ENCODE results near the gene NEO1. TPM values are rescaled to one million over a fixed set of nuclear protein-coding genes. Genes with fewer than 3 reads are reported as not detected.

The NEO1 gene
- total RNA-seq, 2 donors from 2014 or later, result 7.0 to 8.1 TPM

DNA sequence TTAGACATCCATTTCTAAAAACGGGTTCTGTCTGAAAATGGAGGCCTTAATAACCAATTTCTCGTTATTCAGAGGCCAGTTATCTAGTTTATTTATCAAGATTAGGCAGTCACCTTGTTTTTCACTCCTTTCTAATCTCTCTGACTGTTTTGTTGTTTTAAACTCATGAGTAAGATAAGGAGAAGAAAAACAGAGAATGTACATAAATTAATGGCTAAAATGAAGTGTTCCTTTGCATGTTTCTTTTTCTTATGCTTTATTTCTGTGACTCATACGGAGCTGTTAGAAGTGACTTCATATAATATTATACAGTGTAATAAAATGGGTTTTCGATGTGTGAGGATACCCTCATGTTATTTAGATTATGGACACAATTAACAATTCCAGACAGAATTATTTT, 22.0 kb downstream of the NEO1 start:
- ATAC-seq (replicated peaks in 1 of 2) (no peak), DNase-seq (no peak)
- Mint-ChIP-seq H3K27me3 (ENCODE audit: low read depth) (peaks cover 5% of the 10 kb centered on the region), H3K36me3 (ENCODE audit: insufficient read depth in 2 of 2) (no peaks in the 10 kb centered on the region), H3K4me3 (no peak overlapping the region), H3K27ac (no peak overlapping the region), H3K4me1 (ENCODE audit: low read depth) (peaks cover 5% of the 10 kb centered on the region), H3K9me3 (no peaks in the 10 kb centered on the region)

DNA sequence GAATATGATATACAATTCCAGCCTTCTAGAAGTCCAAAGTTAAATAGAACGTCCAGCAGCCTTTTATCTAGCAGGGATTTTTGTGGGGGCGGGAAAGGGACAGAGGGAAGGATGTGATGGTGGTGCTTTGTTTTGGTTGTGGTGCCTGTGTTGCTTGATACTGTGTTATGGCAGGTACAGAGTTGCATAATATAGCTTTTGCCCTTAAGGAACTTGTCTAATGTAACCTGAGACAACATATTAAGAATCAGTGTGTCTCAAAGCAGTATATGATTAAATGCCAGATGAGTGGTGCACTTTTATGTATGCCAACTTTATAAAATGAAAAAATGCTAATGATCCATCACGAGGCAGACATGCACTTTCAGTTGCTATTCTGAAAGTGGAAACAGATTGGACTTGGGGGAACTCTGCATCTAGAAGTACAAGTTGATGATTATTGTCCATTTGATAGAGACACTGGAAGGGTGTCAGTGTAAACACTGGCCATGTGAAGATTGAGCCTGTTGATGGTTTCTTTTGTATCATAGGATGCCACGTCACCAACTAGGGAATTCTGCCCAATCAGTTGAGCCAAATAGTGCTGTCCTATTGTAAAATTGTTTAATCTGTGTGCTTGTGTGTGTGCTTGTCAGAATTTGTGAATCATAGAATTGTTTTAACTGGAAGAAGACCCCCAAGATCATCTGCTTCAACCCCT, 23.0 kb downstream of the NEO1 start:
- no peak for DNase-seq
- Mint-ChIP-seq H3K36me3 (ENCODE audit: insufficient read depth in 2 of 2) (no peaks in the 10 kb centered on the region), H3K9me3 (no peaks in the 10 kb centered on the region), H3K27me3 (ENCODE audit: low read depth) (peaks cover 5% of the 10 kb centered on the region), H3K4me3 (no peak overlapping the region), H3K4me1 (ENCODE audit: low read depth) (peaks cover 5% of the 10 kb centered on the region), H3K27ac (no peak overlapping the region)
- ATAC-seq (replicated peaks in 1 of 2), result no peak

DNA sequence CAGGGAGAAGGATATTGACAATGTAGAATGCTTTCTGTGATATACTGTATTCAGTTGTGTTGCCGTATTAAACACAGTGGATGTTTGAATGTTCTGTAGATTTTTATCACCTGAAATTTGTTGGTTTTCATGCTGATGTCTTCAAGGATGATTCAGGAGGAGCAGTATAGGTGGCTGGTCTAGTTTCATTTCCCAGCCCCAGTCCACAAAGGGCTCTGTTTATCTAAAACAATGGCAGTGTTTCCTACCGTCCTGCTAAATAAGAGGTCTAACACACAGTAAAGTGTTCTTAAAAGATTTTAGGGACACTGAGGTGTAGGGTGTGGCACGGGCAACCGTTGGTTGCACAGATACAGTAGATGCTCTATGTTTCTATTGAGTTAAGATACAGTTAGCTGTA, 26.0 kb downstream of the NEO1 start:
- peak in 1 of 2 donors; percentile 17 for ATAC-seq (replicated peaks in 1 of 2)
- DNase-seq, result no peak
- no peaks in the 10 kb centered on the region for H3K9me3 Mint-ChIP-seq
- peaks cover 5% of the 10 kb centered on the region for H3K4me1 Mint-ChIP-seq (ENCODE audit: low read depth)
- peaks cover 5% of the 10 kb centered on the region for H3K27me3 Mint-ChIP-seq (ENCODE audit: low read depth)
- no peaks in the 10 kb centered on the region for H3K36me3 Mint-ChIP-seq (ENCODE audit: insufficient read depth in 2 of 2)
- H3K4me3 Mint-ChIP-seq, result no peak overlapping the region
- no peak overlapping the region for H3K27ac Mint-ChIP-seq

DNA sequence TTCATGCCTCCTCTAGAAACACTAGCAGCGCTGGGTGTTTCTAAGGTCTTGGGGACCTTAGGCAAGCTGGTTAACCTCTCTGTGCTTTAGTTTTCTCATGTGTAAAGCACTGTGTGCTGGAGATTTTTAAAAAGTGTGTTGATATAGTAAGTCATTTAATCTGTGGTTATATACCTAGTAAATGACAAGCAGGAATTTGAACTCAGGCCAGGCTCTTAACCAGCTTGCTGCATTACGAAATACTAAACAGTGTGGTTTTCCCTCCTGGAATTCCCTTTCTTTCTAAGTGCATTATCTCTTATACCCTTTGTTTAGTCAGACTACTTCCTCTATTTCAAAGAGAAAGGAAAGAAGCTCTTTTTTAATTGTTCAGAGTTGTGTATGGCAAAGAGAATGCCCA, 26.5 kb downstream of the NEO1 start:
- no peak overlapping the region for H3K27ac Mint-ChIP-seq
- no peak overlapping the region for H3K4me3 Mint-ChIP-seq

DNA sequence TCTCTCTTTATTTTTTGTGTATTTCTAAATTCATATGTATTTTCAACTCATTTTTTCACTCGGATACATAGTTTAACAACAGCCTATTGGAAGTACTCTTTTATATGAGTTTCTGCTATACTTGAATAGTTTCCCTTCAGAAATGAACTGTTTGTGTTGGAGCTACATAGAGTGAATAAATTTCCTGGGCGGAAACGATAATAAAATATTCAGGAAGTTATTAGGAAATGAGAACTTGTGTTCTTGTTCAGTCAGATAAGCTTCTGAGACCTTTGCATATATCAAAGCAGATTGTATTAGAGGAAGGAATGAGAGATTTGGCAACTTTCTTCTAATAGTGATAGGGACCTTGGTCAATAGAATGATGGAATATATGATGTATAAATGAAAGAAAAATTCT, 27.3 kb downstream of the NEO1 start:
- peaks cover 5% of the 10 kb centered on the region for H3K4me1 Mint-ChIP-seq (ENCODE audit: low read depth)
- ATAC-seq (replicated peaks in 1 of 2), result no peak
- no peaks in the 10 kb centered on the region for H3K9me3 Mint-ChIP-seq
- H3K4me3 Mint-ChIP-seq, result no peak overlapping the region
- peaks cover 5% of the 10 kb centered on the region for H3K27me3 Mint-ChIP-seq (ENCODE audit: low read depth)
- H3K27ac Mint-ChIP-seq, result no peak overlapping the region
- no peaks in the 10 kb centered on the region for H3K36me3 Mint-ChIP-seq (ENCODE audit: insufficient read depth in 2 of 2)
- DNase-seq, result no peak

More for the DNA sequence above, 26.5 kb downstream of the NEO1 start:
- DNase-seq (no peak), ATAC-seq (replicated peaks in 1 of 2) (no peak)
- Mint-ChIP-seq H3K9me3 (no peaks in the 10 kb centered on the region), H3K36me3 (ENCODE audit: insufficient read depth in 2 of 2) (no peaks in the 10 kb centered on the region), H3K27me3 (ENCODE audit: low read depth) (peaks cover 5% of the 10 kb centered on the region), H3K4me1 (ENCODE audit: low read depth) (peaks cover 5% of the 10 kb centered on the region)

DNA sequence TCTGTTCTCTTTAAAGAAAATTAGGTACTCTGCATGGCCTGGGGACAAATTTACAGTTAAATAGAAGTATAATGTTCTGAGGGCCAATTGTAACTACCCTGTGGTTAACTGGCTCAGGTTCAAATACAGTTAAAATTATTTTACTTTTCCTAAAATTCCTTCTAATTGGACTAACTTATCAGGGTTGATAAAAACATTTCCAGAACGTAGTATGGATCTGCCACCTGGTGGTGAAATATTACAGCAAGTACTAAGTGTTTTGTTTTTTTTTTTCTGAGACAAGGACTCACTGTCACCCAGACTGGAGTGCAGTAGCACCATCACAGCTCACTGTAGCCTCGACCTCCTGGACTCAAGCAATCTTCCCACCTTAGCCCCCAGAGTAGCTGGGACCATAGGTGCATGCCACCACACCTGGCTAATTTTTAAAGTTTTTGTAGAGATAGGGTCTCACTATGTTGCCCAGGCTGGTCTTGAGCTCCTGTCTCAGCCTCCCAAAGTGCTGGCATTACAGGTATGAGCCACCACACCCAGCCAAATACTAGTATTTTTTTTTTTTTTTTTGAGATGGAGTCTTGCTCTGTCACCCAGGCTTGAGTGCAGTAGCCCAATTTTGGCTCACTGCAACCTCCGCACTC, 29.2 kb downstream of the NEO1 start:
- Mint-ChIP-seq H3K9me3 (no peaks in the 10 kb centered on the region), H3K4me1 (ENCODE audit: low read depth) (peaks cover 5% of the 10 kb centered on the region), H3K27ac (no peak overlapping the region), H3K27me3 (ENCODE audit: low read depth) (peaks cover 5% of the 10 kb centered on the region), H3K4me3 (no peak overlapping the region), H3K36me3 (ENCODE audit: insufficient read depth in 2 of 2) (no peaks in the 10 kb centered on the region)
- ATAC-seq (replicated peaks in 1 of 2) (no peak), DNase-seq (peak; percentile 2 to 23)

DNA sequence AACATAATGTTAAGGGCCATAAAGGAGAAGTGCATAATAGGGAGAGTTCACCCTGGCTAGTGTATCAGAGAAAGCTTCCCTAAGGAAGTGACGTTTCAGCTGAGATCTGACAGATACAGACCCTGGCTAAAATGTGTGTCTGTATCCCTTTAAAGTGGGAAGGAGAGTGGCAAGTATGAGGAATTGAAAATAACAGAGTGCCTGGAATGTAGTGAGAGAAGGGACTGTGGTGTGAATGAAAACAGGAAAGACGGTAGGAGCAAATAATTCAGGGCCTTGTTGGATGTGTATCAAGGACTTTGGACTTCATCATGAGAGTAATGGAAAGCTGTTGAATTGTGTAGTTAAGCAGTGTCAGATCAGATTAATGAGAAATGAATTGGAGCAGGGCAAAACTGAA, 30.5 kb downstream of the NEO1 start:
- peaks cover 5% of the 10 kb centered on the region for H3K4me1 Mint-ChIP-seq (ENCODE audit: low read depth)
- no peak overlapping the region for H3K4me3 Mint-ChIP-seq
- peaks cover 6% of the 10 kb centered on the region for H3K27me3 Mint-ChIP-seq (ENCODE audit: low read depth)
- DNase-seq (no peak), ATAC-seq (replicated peaks in 1 of 2) (no peak)
- no peaks in the 10 kb centered on the region for H3K9me3 Mint-ChIP-seq
- H3K36me3 Mint-ChIP-seq (ENCODE audit: insufficient read depth in 2 of 2), result no peaks in the 10 kb centered on the region
- no peak overlapping the region for H3K27ac Mint-ChIP-seq

DNA sequence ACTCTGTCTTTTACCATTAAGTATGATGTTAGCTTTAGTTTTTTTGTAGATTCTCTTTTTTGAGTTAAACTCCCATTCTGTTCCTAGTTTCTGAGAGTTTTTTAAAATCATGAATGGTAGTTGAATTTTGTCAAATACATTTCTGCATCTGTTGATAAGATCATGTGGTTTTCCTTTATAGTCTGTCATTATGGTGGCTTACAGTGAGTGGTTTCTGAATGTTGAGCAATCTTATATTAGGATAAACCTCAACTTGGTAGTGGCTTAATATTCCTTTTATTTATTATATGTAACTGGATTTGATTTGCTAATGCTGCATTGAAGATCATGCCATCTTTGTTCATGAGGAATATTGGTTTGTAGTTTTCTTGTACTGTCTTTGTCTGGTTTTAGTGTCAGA, 34.8 kb downstream of the NEO1 start:
- H3K9me3 Mint-ChIP-seq, result no peaks in the 10 kb centered on the region
- DNase-seq (no peak), ATAC-seq (replicated peaks in 1 of 2) (no peak)
- no peaks in the 10 kb centered on the region for H3K36me3 Mint-ChIP-seq (ENCODE audit: insufficient read depth in 2 of 2)
- H3K4me1 Mint-ChIP-seq (ENCODE audit: low read depth), result no peaks in the 10 kb centered on the region
- H3K4me3 Mint-ChIP-seq, result no peak overlapping the region
- no peak overlapping the region for H3K27ac Mint-ChIP-seq
- peaks cover 17% of the 10 kb centered on the region for H3K27me3 Mint-ChIP-seq (ENCODE audit: low read depth)

DNA sequence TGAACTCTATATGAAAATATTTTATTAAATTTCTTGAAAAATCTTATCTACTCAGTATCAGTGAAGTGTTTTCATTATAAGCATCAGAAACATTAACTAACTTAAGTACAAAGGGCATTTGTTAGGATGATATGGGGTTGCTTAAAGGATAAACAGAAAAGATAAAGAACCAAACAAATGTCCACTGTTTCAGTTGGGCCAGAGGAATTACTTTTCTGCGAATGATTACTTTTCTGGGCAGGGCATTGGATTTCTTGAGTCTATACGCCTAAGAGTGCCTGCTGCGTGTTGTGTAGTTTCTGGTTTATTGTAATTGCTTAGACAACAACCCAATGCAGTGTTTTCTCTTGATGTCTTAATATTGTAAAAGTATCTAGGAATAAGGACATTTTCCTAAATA, 52.8 kb downstream of the NEO1 start:
- H3K36me3 Mint-ChIP-seq (ENCODE audit: insufficient read depth in 2 of 2), result no peaks in the 10 kb centered on the region
- H3K27ac Mint-ChIP-seq, result no peak overlapping the region
- ATAC-seq (replicated peaks in 1 of 2) (no peak), DNase-seq (no peak)
- peaks cover 6% of the 10 kb centered on the region for H3K27me3 Mint-ChIP-seq (ENCODE audit: low read depth)
- H3K9me3 Mint-ChIP-seq, result no peaks in the 10 kb centered on the region
- H3K4me3 Mint-ChIP-seq, result no peak overlapping the region
- H3K4me1 Mint-ChIP-seq (ENCODE audit: low read depth), result no peaks in the 10 kb centered on the region

DNA sequence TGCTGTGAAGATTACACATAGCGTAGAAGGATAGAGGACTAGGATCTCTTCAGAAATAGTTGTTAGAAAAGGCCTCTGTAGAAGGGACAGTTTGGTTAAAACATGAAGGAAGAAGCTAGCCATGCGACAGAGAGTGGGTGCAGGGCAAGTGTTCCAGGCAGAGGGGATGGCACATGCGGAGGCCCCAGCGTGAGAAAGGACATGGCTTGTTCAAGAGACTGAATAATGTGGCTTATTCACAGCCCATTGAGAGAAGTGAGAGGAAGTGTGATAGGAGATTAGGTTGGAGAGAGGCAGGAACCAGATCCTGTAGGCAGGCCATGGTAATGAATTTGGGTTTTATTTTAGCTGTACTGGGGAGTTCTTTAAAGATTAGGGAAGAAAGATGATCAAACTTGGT, 56.4 kb downstream of the NEO1 start:
- DNase-seq (no peak), ATAC-seq (replicated peaks in 1 of 2) (no peak)
- Mint-ChIP-seq H3K27ac (no peak overlapping the region), H3K36me3 (ENCODE audit: insufficient read depth in 2 of 2) (no peaks in the 10 kb centered on the region), H3K4me3 (no peak overlapping the region), H3K4me1 (ENCODE audit: low read depth) (no peaks in the 10 kb centered on the region), H3K9me3 (no peaks in the 10 kb centered on the region), H3K27me3 (ENCODE audit: low read depth) (peaks cover 6% of the 10 kb centered on the region)

DNA sequence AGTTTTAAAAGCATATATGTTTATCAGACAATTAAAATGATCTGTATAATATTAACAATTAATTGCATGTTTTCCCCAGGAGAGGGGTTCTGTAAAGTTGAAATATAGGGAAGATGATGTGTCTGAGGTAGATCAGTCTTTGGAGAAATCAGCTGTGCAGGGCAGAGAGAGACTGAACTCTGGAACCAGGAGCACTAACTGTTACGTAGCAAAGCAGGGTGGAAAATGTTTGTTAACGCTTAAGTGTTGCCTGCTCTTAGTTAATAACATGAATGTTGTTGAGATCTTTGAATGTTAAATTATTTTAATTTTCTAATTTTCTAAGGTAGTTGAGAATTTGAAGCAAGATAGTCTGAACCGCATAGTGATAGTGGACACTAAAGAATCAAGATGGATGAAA, 57.5 kb downstream of the NEO1 start:
- Mint-ChIP-seq H3K27me3 (ENCODE audit: low read depth) (peaks cover 6% of the 10 kb centered on the region), H3K4me1 (ENCODE audit: low read depth) (no peaks in the 10 kb centered on the region), H3K36me3 (ENCODE audit: insufficient read depth in 2 of 2) (no peaks in the 10 kb centered on the region), H3K9me3 (no peaks in the 10 kb centered on the region), H3K27ac (no peak overlapping the region), H3K4me3 (no peak overlapping the region)
- DNase-seq (no peak), ATAC-seq (replicated peaks in 1 of 2) (no peak)

DNA sequence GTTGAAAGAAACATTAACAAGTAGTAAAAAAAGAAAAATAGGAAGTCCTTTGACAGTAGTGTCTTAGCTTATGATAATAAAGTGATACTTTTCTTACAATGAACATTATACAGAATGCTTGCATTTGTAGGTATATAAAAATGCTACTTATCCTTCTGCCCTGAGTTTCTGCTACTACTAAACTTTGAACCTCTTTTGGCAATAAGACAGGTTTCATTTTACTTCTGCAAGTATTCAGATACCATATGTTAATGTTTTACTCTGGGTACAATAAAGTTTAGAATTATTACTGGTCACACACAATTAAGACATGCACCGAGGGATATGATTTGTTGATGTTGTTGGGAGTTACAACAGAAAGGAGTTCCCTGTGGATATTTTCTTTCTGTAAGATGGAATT, 57.9 kb downstream of the NEO1 start:
- Mint-ChIP-seq H3K36me3 (ENCODE audit: insufficient read depth in 2 of 2) (no peaks in the 10 kb centered on the region), H3K4me3 (no peak overlapping the region), H3K4me1 (ENCODE audit: low read depth) (no peaks in the 10 kb centered on the region)

DNA sequence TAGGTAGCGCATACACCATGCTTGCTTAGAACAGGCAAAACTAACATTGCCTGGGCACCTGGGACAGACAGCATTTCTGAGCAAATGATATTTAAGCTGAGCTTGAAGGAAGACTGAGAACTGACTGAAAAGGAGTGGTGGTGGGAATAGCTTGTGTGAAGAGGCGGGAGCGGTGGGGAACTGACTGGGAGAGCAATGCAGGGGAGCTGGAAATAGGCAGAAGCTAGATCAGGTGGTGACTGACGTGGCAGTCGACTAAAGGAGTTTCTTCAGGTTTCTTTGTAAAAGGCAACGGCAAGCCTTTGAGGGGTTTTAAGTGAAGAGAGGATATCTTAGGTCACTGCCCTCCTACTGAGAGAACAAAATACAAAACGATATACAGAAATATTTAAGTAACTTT, 61.8 kb downstream of the NEO1 start:
- no peaks in the 10 kb centered on the region for H3K4me1 Mint-ChIP-seq (ENCODE audit: low read depth)
- no peak for DNase-seq
- no peak overlapping the region for H3K4me3 Mint-ChIP-seq
- no peak overlapping the region for H3K27ac Mint-ChIP-seq
- H3K27me3 Mint-ChIP-seq (ENCODE audit: low read depth), result no peaks in the 10 kb centered on the region
- H3K36me3 Mint-ChIP-seq (ENCODE audit: insufficient read depth in 2 of 2), result no peaks in the 10 kb centered on the region
- no peaks in the 10 kb centered on the region for H3K9me3 Mint-ChIP-seq
- ATAC-seq (replicated peaks in 1 of 2), result no peak

More for the DNA sequence above, 57.9 kb downstream of the NEO1 start:
- Mint-ChIP-seq H3K9me3 (no peaks in the 10 kb centered on the region), H3K27me3 (ENCODE audit: low read depth) (peaks cover 6% of the 10 kb centered on the region), H3K27ac (no peak overlapping the region)
- DNase-seq, result no peak
- no peak for ATAC-seq (replicated peaks in 1 of 2)

DNA sequence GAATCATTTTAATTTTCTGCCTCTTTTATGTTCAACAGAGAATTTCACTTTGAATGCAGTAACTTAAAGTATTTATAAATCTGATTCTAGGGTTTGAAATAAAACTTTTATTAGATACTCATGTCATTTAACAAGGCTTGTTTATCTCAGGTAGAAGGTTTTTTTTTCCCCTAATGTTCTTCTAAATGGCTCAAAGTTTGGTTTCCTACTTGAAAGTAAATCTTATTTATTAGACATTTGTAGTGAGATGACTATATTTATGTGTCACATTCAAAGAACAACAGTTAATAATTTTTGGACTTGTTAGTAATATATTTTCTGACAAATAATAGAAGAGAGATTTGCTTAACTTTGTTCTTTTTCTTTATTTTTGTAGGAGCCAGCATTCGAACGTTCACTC, 63.9 kb downstream of the NEO1 start:
- Mint-ChIP-seq H3K27me3 (ENCODE audit: low read depth) (no peaks in the 10 kb centered on the region), H3K9me3 (no peaks in the 10 kb centered on the region)
- ATAC-seq (replicated peaks in 1 of 2), result no peak

More for the DNA sequence above, 63.9 kb downstream of the NEO1 start:
- no peaks in the 10 kb centered on the region for H3K4me1 Mint-ChIP-seq (ENCODE audit: low read depth)
- no peaks in the 10 kb centered on the region for H3K36me3 Mint-ChIP-seq (ENCODE audit: insufficient read depth in 2 of 2)
- no peak for DNase-seq
- no peak overlapping the region for H3K27ac Mint-ChIP-seq
- H3K4me3 Mint-ChIP-seq, result no peak overlapping the region
